Stimulated activated CD8-positive, alpha-beta memory T cell treated with anti-CD3 and anti-CD28 coated beads, Interleukin-7, amount 100 ng/mL, for 1 hour (primary cell): ENCODE measurements around the gene MICALL2.

Experiments
- DNase-seq, 2 donors: peaks; one replicate each; pipeline ENCODE4 v3.0.0-alpha.2; 2020; ENCODE audit warnings: low read depth in 2 of 2

Gene MICALL2

GRCh38 chr7:1433128-1433920 lies 25.9 kb downstream of the MICALL2 start:
- no peak for DNase-seq

DNA sequence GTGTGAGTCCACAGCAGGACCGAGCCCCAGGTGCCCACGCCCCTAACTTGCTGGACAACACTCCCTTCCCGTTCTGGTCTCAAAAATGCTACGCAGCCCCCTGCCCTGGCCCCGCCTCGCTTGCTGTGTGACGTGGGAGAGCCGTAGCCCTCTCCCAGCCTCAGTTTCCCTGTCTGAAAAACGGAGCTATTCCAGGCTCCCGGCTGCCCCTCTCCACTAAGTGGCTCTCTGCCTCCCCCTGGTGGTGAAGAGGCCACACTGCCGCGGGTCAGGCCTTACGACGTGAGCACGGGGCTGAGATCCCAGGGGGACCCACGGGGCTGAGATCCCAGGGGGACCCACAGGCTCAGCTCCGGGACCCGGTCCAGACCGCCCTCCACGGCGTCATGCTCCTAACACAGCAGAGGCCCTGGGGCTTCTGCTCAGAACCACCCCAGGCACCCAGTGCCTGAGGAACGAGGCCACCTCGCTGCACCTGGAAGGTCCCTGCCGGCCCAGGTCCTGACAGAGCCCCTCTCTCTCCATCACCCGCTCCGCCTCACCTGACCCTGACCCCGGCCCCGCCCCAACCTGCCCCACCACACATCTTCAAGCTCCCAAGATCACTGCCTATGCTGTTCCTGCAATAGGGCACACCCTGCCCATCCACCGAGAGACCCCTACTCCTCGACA lies 26.7 kb downstream of the MICALL2 start:
- DNase-seq: peak; percentile 63 to 79

GRCh38 chr7:1431634-1432380 lies 27.5 kb downstream of the MICALL2 start:
- no peak for DNase-seq

DNA sequence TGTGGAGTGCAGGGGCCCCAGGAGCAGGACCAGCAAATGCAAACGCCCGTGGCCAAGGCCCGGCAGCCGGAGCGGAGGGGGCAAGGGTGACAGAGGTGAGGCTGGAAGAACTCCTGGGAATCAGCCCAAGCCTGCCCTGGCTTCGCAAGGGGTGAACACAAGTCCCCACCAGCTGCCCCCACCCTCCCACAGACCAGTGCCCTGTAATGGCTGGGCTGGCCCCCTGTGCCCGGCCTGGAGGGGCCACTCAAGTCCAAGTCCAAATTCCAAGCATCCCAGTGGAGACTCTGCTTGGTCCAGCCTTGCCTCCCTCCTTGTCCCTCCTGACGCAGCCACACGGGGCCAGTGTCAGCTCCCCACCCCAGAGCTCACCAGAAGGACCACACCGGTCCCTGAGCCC lies 28.0 kb downstream of the MICALL2 start:
- DNase-seq: no peak

DNA sequence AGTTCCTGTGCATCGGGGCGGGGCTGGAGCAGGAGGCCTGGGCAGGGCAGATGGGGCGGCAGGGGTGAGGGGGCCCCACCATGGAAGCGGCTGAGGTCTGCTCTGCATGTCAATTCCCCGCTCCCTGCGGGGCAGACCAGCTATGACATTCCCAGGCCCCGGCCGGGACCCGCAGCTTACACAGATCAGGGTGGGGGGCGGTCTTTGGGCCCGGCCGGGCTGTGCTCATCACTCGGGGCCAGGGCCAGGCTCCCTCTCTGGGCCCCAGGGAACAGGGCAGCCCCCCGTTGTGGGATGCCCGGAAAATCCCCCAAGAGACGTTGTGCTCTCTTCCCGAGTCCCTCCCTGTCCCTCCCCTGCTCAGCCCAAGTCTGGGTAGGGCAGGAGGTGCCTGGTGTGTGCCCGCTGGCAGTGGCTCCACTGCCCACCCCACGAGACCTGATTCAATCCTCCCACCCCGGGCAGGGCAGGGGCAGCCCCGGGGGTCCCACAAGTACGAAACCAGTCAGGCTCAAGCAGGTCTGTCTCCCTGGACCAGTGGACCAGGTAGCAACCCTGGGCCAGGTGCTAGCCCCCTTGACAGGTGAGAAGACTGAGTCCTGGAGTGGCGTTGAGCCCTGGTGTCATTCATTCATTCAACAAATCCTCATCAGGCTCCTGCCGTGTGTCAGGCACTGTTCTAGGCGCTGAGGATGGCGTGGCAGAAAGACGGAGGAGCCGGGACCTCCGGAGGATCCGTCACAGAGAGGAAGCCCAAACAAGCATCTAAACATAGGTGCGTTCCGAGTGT lies 29.0 kb downstream of the MICALL2 start:
- DNase-seq: no peak

DNA sequence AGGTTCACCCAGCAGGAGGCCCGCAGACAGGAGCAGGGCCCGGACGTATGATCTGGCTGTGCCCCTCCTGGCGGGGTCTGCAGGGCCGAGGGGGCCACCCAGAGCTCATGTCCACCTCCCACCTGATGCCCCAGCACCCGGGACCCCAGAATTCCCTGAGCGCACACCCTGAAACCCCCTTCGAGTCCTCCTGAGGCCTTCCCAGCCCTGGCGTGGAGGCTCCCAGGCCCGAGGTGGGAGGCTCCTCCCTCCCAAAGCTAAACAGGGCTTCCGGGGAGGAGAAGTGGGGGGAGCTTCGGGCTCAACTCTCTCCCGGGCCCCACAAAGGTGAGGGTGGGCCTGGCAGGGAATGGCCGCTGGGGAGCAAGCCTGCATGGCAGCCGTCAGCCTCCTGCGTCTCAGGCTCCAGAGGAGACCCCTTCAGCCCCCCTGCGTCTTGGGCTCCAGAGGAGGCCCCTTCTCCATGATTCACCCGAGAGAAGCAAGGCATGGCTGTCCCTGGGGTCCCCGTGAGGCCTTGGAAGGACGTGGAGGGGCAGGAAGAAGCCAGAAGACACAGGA lies 30.2 kb downstream of the MICALL2 start:
- DNase-seq: no peak

- DNase-seq: no peak
Measured at GRCh38 chr7:1427064-1427657, 32.1 kb downstream of the MICALL2 start.

DNA sequence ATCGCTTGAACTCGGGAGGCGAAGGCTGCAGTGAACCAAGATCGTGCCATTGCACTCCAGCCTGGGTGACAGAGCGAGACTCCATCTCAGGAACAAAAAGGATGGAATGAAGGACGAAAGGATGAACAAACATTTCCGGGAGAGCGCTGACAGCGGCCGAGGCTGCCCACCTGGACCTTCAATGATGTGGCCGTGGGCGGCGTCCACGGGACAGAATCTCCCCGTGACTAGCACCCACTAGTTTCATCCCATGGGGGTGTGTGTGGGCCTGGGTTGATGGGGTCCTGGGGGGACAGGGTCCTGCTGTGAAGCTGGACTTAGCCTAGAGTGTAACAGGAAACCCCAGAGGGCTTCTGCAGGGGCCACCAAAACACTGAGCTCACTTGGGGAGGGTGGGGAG lies 32.8 kb downstream of the MICALL2 start:
- DNase-seq: no peak

- DNase-seq: no peak
Measured at GRCh38 chr7:1425292-1426136, 33.8 kb downstream of the MICALL2 start.

DNA sequence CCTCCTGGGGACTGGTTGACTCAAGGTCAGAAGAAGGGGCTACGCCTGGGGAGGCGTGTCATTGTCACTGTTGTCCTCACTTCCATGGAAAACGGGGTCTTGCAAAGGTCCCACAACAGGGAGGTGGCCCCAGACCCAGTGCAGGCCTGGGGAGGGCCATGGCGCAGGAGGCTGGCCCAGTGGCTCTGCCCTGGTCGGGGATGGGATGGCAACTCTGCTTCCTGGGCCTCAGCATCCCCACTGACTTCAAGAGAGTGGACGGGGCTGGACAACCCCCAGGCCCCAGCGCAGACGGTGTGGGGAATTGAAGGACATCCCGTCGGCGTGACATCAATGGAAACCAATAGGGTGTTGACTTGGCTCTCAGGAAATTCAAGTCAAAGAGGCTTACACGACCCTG lies 35.2 kb downstream of the MICALL2 start:
- no peak for DNase-seq

GRCh38 chr7:1423264-1423811 lies 35.9 kb downstream of the MICALL2 start:
- DNase-seq: no peak

GRCh38 chr7:1422512-1423263 lies 36.6 kb downstream of the MICALL2 start:
- DNase-seq: no peak

GRCh38 chr7:1421946-1422345 lies 37.3 kb downstream of the MICALL2 start:
- no peak for DNase-seq

DNA sequence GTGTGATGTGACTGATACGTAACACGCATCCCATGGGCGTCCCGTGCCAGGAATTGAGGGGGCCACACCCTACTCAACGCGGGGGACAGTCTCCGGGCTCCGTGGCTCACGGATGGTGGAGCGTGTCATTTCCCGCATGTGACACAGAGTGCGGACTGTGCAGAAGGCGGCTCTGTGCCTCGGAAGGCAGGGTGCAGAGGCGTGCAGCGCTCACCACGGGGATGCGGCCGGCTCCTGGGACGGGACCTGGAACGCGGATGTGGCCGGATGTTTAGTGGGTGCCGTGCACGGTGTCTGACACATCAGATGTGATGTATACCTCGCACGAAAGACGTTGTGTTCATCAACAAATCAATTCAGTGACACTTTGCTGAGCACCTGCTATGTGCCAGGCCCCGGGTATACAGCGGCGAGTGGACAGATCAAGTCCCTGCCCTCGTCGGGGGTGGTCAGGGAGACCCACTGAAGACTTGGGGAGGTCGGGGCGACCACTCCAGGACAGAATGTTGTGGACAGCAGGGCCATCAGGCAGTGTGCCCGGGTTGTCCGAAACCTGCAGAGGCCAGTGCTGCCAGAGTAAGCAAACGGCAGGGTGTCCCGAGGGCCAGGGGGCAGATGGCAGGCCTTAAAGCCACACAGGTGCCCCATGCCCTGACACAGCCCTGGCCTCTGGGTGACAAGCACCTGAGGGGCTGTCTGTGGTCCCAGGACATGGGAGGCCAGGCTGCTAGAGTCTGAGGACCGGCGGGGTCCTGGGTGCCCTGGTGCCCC lies 38.1 kb downstream of the MICALL2 start:
- DNase-seq: no peak

GRCh38 chr7:1419688-1420087 lies 39.6 kb downstream of the MICALL2 start:
- DNase-seq: no peak

- no peak for DNase-seq
Measured at GRCh38 chr7:1419310-1419634, 40.0 kb downstream of the MICALL2 start.

GRCh38 chr7:1418505-1419309 lies 40.6 kb downstream of the MICALL2 start:
- DNase-seq: no peak
